CD4-positive, alpha-beta T cell treated with Interleukin-1 beta for 1 hour (primary cell): Measurements from ENCODE around the gene NT5C1A.

Experiments used
- DNase-seq, 2 donors: peaks; one replicate each; pipeline ENCODE4 v3.0.0-alpha.2; 2020 to 2022

Gene NT5C1A

DNA sequence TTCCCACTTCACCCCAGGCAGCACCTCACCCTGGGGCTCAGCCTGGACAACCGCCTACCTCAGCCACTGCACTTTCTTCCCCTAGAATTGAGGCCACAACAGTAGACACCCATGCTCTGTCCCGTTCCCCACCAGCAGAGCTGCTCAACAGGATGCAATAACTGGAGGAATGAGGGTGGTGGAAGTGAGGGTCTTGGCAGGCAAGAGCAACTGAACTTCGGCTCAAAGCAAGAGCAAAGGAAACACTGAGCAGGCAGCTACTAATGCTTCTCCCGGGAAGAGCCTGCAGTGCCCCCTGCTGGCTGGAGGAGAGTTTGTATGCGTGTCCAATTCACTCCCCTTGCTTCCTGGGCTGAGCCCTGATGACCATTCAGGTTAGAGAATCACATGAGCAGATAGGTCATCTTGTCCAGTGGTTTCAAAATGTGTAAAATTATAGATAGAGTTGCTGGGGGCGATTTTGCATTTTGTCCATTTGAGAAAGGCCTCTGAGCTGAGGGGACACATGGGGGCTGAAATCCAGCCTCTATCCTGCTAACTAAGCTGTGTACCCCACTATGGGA is 13.9 kb downstream of the NT5C1A start:
- peak; percentile 62 to 66 for DNase-seq

DNA sequence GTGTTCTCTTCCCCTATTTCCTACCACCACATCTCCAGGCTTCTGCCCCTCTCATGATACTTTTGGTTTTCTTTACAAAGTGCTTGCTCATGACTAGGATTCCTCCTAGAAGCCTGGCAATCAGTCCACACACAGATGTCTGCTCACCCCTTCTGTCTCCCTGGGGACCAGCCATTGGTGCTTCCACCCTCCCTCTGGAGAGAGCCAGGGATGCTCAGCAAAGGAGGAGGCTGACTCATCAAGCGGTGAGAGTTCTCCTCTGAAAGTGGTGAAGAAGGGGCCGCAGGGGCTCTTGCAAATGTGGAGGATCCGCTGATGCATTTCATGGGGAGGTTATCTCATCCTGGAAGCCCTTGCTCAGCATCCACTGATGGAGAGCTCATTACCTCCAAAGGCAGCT is 14.5 kb downstream of the NT5C1A start:
- DNase-seq, result no peak

DNA sequence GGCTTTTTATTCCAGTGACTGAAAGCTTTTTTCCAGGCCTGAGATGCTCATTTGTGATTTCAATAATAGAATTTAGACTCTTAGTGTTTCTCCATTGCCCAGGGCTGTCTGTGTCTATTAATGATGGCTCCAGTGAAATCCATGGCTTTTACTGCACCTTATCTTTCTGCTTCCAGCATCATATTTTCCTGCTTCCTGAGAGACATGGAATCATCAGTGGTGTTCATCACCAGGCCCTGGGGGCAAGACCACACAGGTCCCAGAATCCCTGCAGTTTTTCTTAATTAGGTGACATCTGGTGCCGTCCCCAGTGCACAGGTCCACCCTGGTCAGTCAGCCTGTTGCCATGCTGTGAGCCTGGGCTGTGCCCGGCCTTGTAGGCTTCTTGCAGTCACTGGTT is 15.5 kb downstream of the NT5C1A start:
- DNase-seq, result no peak

DNA sequence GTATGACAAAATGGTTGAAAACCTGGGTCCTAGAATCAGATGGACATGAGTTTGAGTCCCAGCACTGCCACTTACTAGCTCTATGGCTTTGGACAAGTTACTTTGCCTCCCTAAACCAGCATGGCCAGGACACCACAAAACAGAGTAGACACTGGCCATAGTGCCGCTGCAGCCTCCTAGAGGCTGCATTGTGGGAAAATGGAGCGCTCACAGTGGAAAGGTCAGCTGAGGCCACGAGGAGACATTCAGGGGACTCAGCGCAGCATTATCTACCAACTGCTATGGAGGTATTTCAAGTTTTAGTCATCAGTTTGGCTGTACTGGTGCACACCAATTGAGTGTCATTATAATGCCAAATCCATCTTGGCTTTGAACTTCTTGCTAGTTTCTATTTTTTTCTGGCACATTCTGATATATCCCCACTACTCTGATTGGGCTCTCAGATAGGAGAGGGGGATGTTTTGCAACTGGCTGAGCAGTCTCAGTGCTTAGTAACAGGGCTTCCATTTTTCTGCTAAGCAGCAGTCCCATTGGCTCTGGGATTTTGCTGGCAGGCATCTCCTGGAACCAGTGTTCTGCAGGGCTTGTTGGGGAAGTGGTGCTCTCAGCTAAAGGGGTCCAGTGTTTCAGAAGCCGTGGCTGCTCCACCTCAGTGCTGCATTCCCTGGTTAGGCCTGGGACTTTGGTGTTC is 16.2 kb downstream of the NT5C1A start:
- no peak for DNase-seq

DNA sequence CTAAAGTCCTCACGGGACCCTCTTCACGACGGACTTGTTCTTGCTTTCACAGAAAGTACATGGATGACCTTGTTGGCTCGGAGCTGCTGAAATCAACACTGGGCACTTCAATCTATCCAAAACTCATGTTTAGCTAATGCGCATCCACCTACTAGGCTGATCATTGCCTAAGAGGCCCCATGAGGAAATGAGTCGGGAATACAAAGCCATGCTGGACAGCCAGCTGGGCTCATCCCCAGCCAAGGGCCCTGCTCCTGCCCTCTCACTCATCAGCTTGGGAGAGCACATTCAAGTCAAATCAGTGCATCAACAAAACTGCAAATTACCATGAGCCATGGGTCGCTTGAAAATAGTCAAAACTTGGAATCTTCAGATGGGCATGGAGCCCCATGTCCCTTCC is 17.6 kb downstream of the NT5C1A start:
- no peak for DNase-seq

DNA sequence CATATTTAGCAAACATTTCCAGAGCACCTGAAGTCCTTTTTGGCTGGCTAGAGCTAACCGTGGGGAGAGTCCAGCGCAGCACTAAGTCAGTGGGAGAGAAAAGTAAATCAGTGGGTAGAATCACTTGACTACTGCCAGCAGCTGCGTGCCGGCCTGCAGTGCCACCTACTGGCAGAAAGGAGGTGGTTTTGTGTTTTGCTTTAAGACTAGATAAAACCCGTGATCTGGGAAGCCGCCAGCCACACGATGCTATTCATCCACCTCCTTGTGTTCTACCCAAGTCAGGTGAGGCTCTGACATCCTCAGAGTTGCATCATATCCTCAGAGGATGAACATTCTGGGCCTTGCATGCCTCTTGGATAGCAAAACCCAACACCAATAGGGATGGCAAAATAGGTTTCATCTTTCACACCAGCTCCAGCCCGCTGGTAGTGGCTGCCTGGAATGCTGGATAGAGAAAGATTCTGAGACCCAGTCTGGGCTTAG is 18.3 kb downstream of the NT5C1A start:
- peak; percentile 68 to 74 for DNase-seq

DNA sequence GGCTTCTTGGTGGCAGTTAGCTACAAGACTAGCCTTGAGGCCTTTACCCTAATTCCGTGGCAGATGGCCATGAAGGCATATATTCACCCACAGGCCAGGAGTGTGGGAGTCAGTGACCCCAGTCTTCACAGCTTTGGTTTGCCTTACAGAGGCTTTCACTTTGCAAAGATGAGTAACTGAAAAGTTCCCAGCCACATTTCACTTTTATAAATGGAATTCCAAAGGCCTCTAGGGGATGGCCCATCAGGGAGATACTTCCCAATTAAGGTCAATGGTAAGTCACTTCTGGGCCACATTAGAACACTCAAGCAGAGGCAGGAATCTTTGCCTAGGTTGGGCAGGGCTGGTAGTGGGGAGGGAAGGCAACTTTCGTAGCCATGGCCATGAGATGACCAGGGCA is 19.4 kb downstream of the NT5C1A start:
- DNase-seq, result no peak

DNA sequence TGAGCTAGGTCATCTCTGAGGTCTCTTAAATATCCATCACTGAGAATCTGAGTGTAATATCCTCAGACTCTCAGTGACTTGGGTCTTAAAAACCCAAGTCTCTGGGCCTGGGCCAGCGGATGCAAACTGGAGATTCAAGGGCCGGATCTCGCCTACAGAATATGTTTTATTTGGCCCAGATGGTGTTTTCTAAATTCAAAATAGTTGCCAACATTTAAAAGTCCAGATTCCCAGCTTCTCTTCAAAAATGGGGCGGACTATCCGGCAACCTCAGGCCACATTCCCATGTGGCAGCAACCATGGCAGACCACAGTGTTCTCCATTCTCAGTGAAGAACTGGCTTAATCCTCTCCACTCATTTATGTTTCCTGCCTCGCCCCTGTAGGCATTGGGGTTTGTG is 19.8 kb downstream of the NT5C1A start:
- DNase-seq, result no peak

DNA sequence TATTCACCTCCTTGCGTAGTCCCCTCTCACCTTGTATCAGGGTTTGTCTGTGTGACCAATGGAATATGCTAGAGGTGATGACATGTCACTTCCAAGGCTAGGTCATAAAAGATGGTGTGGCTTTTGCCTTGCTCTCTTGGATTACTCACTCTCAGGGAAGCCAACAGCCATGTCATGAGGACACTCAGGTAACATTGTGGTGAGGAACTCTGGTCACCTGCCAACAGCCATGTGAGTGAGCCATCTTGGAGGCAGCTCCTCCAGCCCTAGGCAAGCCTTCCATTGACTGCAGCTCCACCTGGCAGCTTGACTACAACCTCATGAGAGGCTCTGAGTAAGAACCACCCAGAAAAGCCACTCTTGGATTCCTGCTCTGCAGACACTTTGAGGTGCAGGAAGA is 21.5 kb downstream of the NT5C1A start:
- DNase-seq, result no peak

DNA sequence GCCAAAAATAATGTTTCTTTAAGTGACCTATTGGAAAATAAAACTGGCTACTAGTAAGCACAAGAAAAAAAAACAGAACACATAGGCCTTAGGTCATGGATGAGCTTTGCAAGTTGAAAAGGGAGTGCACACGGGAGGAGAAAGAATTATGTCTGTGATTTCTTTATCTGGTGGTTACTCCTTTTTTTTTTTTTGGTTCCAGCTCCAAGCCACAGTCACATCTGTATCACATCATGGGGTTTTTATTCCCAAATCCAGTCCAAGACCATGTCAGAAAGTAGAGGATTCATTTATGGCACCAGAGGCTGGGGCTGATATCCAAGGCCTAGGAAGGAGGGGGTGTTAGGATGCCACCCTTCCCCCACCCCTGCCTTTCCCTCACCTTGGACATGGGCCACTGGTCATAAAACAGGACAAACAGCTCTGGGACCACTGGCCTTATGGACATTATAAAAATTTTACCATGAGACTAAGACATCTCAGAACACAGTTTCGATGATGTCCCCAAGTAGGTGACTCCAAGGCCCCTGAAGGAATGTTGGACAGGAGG is 22.2 kb downstream of the NT5C1A start:
- no peak for DNase-seq

DNA sequence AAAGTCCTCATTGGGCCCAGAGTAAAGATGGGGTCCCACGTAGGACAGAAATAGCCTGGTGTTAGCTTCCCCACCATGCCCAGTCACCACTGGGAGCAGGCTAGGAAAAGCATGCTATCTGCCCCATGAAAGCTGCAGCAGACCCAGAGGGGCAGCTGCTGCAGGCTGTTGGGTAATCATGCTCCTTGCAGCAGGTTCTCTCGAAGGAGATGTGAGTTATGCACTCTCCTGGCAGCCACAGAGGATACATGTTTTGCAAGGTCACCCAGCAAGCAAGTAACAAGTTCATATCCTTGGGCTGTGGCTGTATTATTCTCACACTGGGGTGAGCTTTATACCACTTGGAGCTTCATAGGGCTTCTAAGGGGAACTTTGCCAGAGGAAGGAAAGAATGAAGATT is 23.4 kb downstream of the NT5C1A start:
- DNase-seq, result no peak

DNA sequence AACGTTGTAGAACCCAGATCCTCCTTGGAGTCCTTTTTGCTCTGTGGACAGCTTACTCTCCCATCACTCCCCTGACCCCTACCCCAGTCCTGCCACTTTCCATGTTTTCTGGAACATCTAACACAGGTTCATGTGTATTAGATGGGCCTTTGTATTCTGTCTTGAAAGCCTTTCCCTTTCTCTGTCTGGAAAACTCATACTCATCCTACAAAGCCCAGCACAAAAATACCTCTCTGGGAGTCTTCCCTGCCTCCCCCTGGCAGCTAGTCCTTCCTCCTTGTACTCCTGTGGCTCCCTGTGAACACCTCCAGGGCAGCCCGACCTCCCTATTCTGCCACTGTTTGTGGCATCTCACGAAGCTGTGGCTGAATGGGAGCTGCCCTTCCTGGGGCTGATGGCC is 24.7 kb downstream of the NT5C1A start:
- no peak for DNase-seq

DNA sequence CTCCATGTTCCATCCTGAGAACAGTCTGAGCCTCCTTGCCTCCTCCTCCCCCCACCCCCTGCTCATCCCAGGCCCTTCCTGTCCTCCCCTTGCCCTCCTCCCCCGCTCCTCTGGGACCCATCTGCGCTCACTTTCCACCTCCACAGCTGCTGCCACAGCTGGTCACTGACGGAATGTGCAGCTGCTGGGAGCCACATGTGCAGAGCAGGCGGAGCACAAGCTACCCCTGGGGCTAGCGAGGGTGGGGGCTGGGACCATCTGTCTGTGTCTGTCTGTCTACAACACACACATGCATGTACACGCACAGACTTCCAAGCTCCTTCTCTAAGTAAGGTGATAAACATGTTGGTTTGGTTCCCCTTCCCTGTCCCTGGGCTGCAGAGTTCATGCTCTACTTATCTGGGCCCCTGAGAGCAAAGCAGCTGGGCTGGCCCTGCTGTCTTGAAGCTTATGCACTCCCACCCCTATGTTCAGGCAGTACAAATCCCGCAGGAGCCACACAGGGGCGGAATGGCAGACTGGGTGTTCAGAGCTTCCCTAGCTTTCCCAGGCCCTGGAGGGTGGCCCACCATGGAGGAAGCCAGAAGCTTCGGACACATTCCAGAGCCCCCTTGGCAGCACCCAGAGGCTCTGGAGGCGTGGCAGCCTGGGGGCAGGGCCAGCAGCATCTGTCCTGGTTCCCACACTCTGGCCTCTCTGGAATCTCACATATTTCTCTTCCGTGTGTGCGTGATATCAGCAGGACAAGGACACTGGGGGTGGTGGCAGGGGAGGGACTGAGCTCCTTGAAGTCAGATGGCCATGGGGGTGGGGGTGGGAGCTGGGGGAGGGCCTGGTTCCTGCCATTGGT is 25.4 kb downstream of the NT5C1A start:
- no peak for DNase-seq

DNA sequence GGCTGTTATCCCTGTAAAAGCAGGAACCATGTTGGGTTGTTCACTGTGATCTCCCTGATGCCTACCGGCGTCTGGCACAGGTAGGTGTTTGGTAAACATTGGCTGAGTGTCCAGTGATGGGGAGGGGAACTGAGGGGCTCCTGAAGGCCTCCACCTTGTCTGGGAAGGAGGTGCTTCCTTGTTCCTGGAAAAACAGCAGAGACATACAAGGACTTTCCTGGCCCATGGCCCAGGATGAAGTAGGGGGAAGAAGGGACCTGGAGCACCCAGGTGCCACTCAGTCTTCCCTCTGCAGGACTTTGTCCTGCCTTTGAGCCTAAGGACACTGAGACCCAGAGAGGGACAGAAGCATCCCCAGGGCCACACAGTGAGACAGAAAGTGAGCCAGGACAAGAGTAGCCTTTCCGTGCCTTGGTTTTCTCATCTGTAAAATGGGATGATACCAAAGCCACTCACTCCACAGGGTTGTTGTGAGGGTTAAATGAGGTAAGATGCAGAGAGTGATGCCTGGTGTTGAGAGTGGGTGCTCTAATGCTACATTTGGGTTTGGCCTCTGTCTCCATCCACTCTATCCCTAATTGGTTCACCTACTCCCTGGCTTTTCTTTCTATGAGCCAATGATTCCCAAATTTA is 26.4 kb downstream of the NT5C1A start:
- DNase-seq, result no peak

DNA sequence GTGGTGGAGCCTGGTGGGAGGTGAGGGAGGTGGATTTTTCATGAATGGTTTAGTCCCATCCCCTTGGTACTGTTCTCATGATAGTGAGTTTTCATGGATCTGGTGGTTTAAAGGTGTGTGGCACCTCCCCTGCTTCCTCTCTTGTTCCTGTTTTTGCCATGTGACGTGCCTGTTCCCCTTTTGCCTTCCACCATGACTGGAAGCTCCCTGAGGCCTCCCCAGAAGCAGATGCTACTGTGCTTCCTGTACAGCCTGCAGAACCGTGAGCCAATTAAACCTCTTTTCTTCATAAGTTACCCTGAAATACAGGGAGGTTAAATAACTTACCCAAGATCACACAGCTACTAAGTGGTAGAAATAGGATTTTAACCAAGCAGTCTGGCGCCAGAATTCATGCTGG is 28.2 kb downstream of the NT5C1A start:
- DNase-seq, result no peak

DNA sequence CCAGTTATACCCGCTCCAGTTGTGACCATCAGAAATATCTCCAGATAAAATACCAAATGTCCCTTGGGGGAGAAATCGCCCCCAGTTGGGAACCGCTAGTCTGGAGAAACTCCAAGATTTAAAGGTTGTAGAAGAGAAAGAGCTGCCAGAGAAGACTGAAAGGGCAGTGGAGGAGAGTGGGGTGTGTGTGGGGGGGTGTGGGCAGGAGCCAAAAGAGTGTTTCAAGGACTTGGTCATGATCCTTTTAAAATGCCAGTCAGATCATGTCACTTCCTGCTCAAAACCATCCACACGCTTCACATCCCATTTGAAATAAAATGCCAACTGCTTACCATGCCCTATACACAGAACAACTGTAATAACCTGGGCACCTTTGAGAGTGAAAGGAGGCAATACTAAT is 29.1 kb downstream of the NT5C1A start:
- DNase-seq, result no peak

DNA sequence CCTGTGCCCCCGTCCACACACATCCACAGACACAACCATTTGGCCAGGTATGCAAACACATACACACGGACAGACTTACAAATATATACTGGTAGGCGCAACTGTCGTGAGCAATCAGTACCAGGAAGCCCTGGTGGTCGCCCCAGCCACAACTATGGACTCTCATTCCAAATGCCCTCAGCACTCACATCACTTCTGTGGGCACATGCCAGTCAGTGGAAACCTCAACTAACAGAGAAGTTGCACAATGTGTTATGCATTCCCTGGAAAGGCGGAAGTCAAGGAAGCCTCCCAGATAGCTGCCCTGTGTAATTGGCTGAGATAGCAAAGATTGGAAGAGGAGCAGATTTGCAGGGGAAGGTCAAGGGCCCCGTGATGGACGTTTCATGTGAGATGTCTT is 31.0 kb downstream of the NT5C1A start:
- no peak for DNase-seq

DNA sequence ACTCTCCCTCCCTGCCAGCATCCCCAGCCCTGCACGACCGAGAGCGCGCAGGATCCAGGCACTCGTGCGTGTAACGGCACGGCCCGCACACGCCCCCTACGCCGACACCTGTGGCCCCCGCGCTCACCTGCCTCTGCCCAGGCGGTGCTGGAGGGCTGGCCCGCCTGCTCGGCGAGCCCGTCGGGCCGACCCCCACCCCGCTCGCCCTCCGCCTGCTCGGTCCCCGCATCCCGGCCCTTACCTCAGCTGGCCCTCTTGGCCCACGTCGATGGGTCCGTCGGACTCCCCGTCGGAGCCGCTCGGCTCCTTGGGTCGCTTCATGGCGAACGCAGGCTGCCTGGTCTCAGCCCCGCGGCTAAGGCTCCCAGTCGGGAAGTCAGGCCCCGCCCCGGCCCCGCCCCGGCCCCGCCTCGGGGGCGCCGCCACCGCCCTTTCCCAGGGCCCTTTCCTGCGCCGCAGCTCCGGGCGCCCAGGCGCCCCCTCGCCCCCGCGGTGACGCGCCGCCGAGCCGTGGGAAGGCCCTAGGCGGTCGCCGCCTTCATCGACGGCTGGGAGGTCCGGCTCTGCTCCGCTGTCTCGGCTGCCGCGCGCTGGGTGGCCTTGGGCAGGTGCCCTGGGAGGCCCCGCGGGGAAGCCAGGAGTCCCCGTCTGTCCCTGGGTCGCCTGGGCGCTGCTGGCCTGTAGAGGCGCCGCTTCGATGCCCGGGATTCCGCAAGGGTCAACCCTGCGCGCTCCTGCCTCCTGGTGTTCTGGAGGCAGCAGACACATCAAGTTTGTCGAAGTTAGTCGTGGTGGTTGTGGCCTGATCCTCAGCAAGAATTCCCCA is 32.4 kb downstream of the NT5C1A start, which contains the start of gene HEYL:
TSS of gene HEYL (minus strand) at position 339 of the 826 bp plus-strand sequence. CDS start at position 321, 18 bp downstream.
- DNase-seq, result peak; percentile 53 to 62

DNA sequence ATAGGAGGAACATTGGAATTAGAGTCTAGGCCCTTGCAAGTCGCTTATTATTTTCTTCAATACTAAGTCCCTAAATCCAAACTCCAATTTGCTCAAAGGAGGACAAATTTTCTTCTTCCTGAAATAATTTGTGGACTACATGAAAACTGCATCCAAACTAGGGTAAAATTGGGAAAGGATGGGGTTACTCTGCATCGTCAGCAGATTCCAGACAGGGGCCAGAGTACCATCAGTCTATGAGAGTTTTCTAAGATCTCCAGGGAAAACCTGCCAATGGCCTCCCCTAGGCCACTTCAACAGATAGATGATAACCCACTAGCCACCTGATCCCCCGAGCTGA is 33.0 kb downstream of the NT5C1A start:
- no peak for DNase-seq

DNA sequence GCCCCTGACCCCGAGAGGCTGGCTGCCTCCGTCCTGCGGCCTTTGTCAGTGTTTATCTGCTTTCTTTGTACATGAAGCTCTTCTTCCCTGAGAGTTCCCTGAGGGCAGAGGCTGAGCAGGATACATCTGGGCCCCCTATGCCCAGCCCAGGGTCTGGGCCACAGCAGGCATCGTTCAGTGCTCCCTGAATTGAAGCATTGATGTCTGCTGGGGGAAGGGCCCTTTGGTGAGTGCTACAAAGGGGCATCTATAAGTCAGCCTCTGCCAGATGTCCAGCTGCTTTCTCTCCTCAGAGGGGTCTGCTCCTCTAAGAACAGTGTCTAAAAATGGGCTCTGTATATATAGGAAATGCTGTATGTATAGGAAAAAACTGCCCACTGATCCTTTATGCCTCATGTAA is 34.5 kb downstream of the NT5C1A start:
- no peak for DNase-seq

DNA sequence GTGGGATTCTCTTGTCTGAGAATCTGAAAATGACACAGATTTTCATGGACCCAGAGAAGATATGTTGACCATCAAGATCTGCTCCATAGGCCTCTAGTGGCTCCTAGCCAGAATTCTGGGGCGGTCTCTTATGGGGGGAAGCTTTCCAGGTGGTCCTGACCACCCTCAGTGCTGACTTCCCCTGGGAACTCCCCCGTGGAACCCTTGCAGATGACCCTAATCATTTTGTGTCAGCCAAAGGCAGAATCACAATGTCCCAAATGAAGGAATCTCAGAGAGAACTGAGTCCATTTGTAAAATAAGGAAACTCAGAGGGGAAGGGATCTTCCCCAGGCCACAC is 36.1 kb downstream of the NT5C1A start:
- no peak for DNase-seq

DNA sequence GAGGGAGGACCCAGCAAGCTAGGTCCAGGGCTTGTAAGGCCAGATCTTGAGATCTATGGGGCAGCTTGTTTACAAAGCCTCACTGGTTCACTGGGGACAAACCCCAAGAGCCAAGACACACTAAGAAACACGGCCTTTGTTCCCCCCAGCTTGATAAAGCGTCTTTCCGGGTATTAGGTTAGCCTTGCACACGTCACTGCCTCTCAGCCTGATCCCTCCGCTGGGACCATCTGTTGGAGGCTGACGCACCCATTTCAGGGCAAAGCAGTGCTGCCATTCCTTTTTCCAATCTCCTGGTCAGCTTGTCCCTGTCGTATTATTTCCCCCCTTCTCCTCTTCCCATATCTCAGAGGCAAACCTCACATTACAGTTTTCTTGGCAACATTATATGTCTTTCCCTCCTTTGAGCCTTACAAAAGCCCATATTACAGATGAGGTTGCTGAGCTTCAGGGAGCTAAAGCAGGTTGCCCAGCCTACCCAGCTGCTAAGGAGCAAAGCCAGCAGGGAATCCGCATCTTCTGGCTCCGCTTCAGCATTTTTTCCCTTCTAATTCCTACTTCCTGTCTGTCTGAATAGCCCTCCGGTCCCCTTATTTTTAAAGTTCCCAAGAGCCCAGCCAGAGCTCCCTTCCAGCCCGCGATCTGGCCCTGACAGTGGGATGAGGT is 36.6 kb downstream of the NT5C1A start:
- DNase-seq, result no peak
